Parathyroid adenoma (tissue), 2 donors: ENCODE measurements around the gene EHBP1L1.

Source experiments
- H2AFZ ChIP-seq: fragments of 300-600 bp; sonication (generic); one replicate; pipeline ENCODE4 v1.7.0; 2017; ENCODE audit warnings: antibody characterized with exemption, mild to moderate bottlenecking
- H3K27ac ChIP-seq: fragments of 300-600 bp; sonication (generic); one replicate; pipeline ENCODE4 v1.7.0; 2017
- H3K27me3 ChIP-seq: fragments of 300-600 bp; sonication (generic); one replicate; pipeline ENCODE4 v1.7.0; 2017; ENCODE audit warnings: low read length; ENCODE audit not compliant: control insufficient read depth, insufficient read depth
- H3K36me3 ChIP-seq: fragments of 300-600 bp; sonication (generic); one replicate; pipeline ENCODE4 v1.7.0; 2017; ENCODE audit warnings: low read length; ENCODE audit not compliant: control insufficient read depth, insufficient read depth
- H3K4me1 ChIP-seq: fragments of 300-600 bp; sonication (generic); one replicate; pipeline ENCODE4 v1.7.0; 2017; ENCODE audit warnings: control low read depth
- H3K4me2 ChIP-seq: fragments of 300-600 bp; sonication (generic); one replicate; pipeline ENCODE4 v1.7.0; 2017; ENCODE audit warnings: low read length
- H3K4me3 ChIP-seq: fragments of 300-600 bp; sonication (generic); one replicate; pipeline ENCODE4 v1.7.0; 2017; ENCODE audit warnings: low read depth, low read length
- H3K79me2 ChIP-seq: fragments of 300-600 bp; sonication (generic); one replicate; pipeline ENCODE4 v1.7.0; 2017; ENCODE audit warnings: control low read depth
- H3K9ac ChIP-seq: fragments of 300-600 bp; sonication (generic); one replicate; pipeline ENCODE4 v1.7.0; 2017; ENCODE audit warnings: mild to moderate bottlenecking
- H3K9me3 ChIP-seq: fragments of 300-600 bp; sonication (generic); one replicate; pipeline ENCODE4 v1.7.0; 2017; ENCODE audit warnings: low read length; ENCODE audit not compliant: control insufficient read depth
- CTCF ChIP-seq: fragments of 300-600 bp; sonication (generic); IDR thresholded peaks from one replicate; pipeline ENCODE4 v1.7.0; 2017; ENCODE audit warnings: antibody characterized with exemption, mild to moderate bottlenecking
- donor health status: primary hyperparathyroidism.

Gene EHBP1L1

GRCh38 chr11:65621460-65621859 lies 45.6 kb downstream of the EHBP1L1 start:
- Histone ChIP-seq H3K4me3 (no peak overlapping the region), H3K36me3 (no peaks in the 10 kb centered on the region), H3K27ac (no peak overlapping the region), H3K27me3 (no peaks in the 10 kb centered on the region), H2AFZ (no peak overlapping the region), H3K9ac (no peak overlapping the region), H3K4me1 (peaks cover 4% of the 10 kb centered on the region), H3K4me2 (no peak overlapping the region), H3K79me2 (peaks cover 3% of the 10 kb centered on the region), H3K9me3 (no peaks in the 10 kb centered on the region)
- TF ChIP-seq CTCF, result no peak

- Histone ChIP-seq H3K4me3 (no peak overlapping the region), H3K27me3 (no peaks in the 10 kb centered on the region), H3K79me2 (peaks cover 3% of the 10 kb centered on the region), H3K27ac (no peak overlapping the region), H3K9ac (no peak overlapping the region), H3K9me3 (no peaks in the 10 kb centered on the region), H3K4me2 (no peak overlapping the region), H3K36me3 (no peaks in the 10 kb centered on the region), H3K4me1 (no peaks in the 10 kb centered on the region), H2AFZ (no peak overlapping the region)
- TF ChIP-seq CTCF, result no peak
Measured at GRCh38 chr11:65622011-65622410, 46.2 kb downstream of the EHBP1L1 start.

- Histone ChIP-seq H3K9ac (no peak overlapping the region), H3K27me3 (no peaks in the 10 kb centered on the region), H3K4me3 (no peak overlapping the region), H3K9me3 (no peaks in the 10 kb centered on the region), H3K27ac (no peak overlapping the region), H3K4me1 (no peaks in the 10 kb centered on the region), H3K79me2 (peaks cover 3% of the 10 kb centered on the region), H2AFZ (no peak overlapping the region), H3K36me3 (no peaks in the 10 kb centered on the region), H3K4me2 (no peak overlapping the region)
- TF ChIP-seq CTCF, result no peak
Measured at GRCh38 chr11:65623177-65623576, 47.3 kb downstream of the EHBP1L1 start.

GRCh38 chr11:65623852-65624616 lies 48.2 kb downstream of the EHBP1L1 start:
- H3K79me2 ChIP-seq, result peaks cover 3% of the 10 kb centered on the region
- no peak overlapping the region for H3K27ac ChIP-seq
- H3K4me1 ChIP-seq, result no peaks in the 10 kb centered on the region
- no peaks in the 10 kb centered on the region for H3K36me3 ChIP-seq
- no peaks in the 10 kb centered on the region for H3K27me3 ChIP-seq
- H3K9ac ChIP-seq, result no peak overlapping the region
- no peaks in the 10 kb centered on the region for H3K9me3 ChIP-seq
- H3K4me3 ChIP-seq, result no peak overlapping the region
- no peak for TF ChIP-seq CTCF
- no peak overlapping the region for H2AFZ ChIP-seq
- no peak overlapping the region for H3K4me2 ChIP-seq
